ENCODE data around the gene TRIM63.

DNA sequence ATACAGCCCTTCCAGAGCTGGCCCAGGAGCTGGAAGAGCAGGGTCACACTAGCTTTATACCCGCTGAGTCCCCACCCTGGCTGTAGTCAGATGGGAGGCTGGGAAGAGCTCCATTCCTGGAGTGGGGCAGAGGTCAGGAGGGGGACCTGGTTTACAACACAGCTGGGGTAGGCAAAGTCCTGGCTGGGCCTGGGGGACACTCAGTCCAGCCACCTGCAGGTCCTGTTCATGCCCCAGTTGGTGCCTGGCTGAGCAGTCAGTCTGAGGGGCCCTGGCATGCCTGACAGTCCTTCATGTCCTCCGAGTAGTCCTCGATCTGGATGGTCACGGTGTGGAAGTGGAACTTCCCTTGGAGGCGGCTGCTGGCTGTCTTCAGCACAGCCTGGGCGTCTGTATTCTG, 28.5 kb downstream of the TRIM63 start:
- TF ChIP-seq POLR2A (IDR thresholded peaks at IDR 0.05) (no peak), POLR2AphosphoS5 (IDR thresholded peaks at IDR 0.05) (no peak)
- TF ChIP-seq, protein P1, sequence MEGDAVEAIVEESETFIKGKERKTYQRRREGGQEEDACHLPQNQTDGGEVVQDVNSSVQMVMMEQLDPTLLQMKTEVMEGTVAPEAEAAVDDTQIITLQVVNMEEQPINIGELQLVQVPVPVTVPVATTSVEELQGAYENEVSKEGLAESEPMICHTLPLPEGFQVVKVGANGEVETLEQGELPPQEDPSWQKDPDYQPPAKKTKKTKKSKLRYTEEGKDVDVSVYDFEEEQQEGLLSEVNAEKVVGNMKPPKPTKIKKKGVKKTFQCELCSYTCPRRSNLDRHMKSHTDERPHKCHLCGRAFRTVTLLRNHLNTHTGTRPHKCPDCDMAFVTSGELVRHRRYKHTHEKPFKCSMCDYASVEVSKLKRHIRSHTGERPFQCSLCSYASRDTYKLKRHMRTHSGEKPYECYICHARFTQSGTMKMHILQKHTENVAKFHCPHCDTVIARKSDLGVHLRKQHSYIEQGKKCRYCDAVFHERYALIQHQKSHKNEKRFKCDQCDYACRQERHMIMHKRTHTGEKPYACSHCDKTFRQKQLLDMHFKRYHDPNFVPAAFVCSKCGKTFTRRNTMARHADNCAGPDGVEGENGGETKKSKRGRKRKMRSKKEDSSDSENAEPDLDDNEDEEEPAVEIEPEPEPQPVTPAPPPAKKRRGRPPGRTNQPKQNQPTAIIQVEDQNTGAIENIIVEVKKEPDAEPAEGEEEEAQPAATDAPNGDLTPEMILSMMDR (IDR thresholded peaks at IDR 0.05), result no peak
